HG03159 (cell line): ENCODE data around the gene CPSF4L.

Experiments
- ATAC-seq: cut with Tn5 transposase; IDR thresholded peaks from one replicate; pipeline ENCODE4 v1.9.1; 2021; ENCODE audit warnings: mild to moderate bottlenecking, moderate library complexity; ENCODE audit not compliant: unreplicated experiment

Gene CPSF4L

GRCh38 chr17:73205459-73205961 is 56.2 kb downstream of the CPSF4L start:
- ATAC-seq = no peak

- no peak for ATAC-seq
Observed at GRCh38 chr17:73203788-73204479, 57.7 kb downstream of the CPSF4L start.

GRCh38 chr17:73203135-73203787 is 58.4 kb downstream of the CPSF4L start:
- ATAC-seq = no peak

GRCh38 chr17:73201215-73202069 is 60.2 kb downstream of the CPSF4L start:
- no peak for ATAC-seq

GRCh38 chr17:73200476-73200875 is 61.2 kb downstream of the CPSF4L start:
- no peak for ATAC-seq

GRCh38 chr17:73199751-73200317 is 61.8 kb downstream of the CPSF4L start:
- no peak for ATAC-seq

- ATAC-seq = no peak
Observed at GRCh38 chr17:73198930-73199260, 62.8 kb downstream of the CPSF4L start.
